Measurements from ENCODE around the gene SND1.

DNA sequence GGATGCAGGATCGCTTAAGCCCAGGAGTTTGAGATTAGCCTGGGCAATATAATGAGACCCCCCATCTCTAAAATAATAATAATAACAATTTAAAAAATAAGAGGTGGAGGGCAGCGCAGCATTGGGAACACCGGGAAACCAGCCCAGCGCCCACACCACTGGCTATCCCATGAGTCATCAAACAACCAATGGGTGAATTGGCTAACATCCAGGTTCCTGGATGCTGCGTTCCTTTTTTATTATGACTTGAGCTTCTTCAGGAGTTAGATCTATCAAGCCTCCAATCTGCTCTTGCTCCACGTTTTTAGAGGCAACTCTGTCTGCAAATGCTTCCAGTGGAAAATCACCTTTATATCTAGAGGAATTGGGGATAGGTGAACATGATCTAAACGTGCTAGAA lies 389.2 kb downstream of the SND1 start:
- TF ChIP-seq, protein P1, sequence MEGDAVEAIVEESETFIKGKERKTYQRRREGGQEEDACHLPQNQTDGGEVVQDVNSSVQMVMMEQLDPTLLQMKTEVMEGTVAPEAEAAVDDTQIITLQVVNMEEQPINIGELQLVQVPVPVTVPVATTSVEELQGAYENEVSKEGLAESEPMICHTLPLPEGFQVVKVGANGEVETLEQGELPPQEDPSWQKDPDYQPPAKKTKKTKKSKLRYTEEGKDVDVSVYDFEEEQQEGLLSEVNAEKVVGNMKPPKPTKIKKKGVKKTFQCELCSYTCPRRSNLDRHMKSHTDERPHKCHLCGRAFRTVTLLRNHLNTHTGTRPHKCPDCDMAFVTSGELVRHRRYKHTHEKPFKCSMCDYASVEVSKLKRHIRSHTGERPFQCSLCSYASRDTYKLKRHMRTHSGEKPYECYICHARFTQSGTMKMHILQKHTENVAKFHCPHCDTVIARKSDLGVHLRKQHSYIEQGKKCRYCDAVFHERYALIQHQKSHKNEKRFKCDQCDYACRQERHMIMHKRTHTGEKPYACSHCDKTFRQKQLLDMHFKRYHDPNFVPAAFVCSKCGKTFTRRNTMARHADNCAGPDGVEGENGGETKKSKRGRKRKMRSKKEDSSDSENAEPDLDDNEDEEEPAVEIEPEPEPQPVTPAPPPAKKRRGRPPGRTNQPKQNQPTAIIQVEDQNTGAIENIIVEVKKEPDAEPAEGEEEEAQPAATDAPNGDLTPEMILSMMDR (IDR thresholded peaks at IDR 0.05; ENCODE audit: insufficient read depth, low read length, poor library complexity, severe bottlenecking), result no peak
- no peak for TF ChIP-seq EZH2phosphoT487 (conservative IDR thresholded peaks at IDR 0.05; ENCODE audit: low read length)

All from SU-DHL-6 (cell line).